ENCODE data around the gene EPHA5.

EPHA5 gene

GRCh38 chr4:65467068-65467680, 203.1 kb downstream of the EPHA5 start:
- no peak overlapping the region for H2BK5ac ChIP-seq (ENCODE audit: low read depth, low read length, poor library complexity, severe bottlenecking)
- H3K4me1 ChIP-seq (ENCODE audit: control insufficient read depth, insufficient read depth, low read depth, low read length): no peaks in the 10 kb centered on the region
- no peak overlapping the region for H3K4me2 ChIP-seq (ENCODE audit: low read length, poor library complexity, severe bottlenecking)
- no peak overlapping the region for H3K4ac ChIP-seq (ENCODE audit: low read depth in 1 of 2, low read length in 2 of 2)
- no peak overlapping the region for H2AK5ac ChIP-seq (ENCODE audit: low read length, severe bottlenecking)
- no peaks in the 10 kb centered on the region for H3K36me3 ChIP-seq (ENCODE audit: control insufficient read depth in 1 of 2, insufficient read depth in 2 of 2, low read depth in 1 of 2, low read length in 2 of 2)
- no peak overlapping the region for H3K4me3 ChIP-seq (ENCODE audit: insufficient read depth in 1 of 2, low read depth in 1 of 2, low read length in 2 of 2)
- H3K18ac ChIP-seq (ENCODE audit: low read depth in 1 of 2, low read length in 2 of 2): no peak overlapping the region
- H2BK120ac ChIP-seq (ENCODE audit: low read depth, low read length): no peak overlapping the region
- no peak overlapping the region for H3K14ac ChIP-seq (ENCODE audit: low read length in 2 of 2)
- no peak overlapping the region for H2BK12ac ChIP-seq (ENCODE audit: low read length in 2 of 2)
- H2AFZ ChIP-seq (ENCODE audit: low read depth, low read length): no peak overlapping the region
- no peak overlapping the region for H3K23ac ChIP-seq (ENCODE audit: low read length in 2 of 2)
- H3K79me1 ChIP-seq (replicated peaks; ENCODE audit: low read length, poor library complexity, severe bottlenecking): no peaks in the 10 kb centered on the region
- H4K8ac ChIP-seq (ENCODE audit: low read length): no peak overlapping the region
- H3K9me3 ChIP-seq (ENCODE audit: control insufficient read depth, low read length): no peaks in the 10 kb centered on the region
- H4K91ac ChIP-seq (ENCODE audit: low read length): no peak overlapping the region
- H3K27ac ChIP-seq (ENCODE audit: low read length, poor library complexity, severe bottlenecking): no peak overlapping the region
- H3K27me3 ChIP-seq (ENCODE audit: control insufficient read depth in 1 of 2, insufficient read depth in 1 of 2, low read length in 2 of 2): no peaks in the 10 kb centered on the region
- WGBS: 53% methylated on average over 1 of the region's 1 CpG
- no peak for DNase-seq
- no peak overlapping the region for H3K9ac ChIP-seq (ENCODE audit: low read length)
- H2BK15ac ChIP-seq (ENCODE audit: low read depth, poor library complexity, severe bottlenecking): no peak overlapping the region

- H3K4ac ChIP-seq (ENCODE audit: low read depth in 1 of 2, low read length in 2 of 2): no peak overlapping the region
- no peak overlapping the region for H3K4me2 ChIP-seq (ENCODE audit: low read length, poor library complexity, severe bottlenecking)
- no peak overlapping the region for H2AK5ac ChIP-seq (ENCODE audit: low read length, severe bottlenecking)
- no peak overlapping the region for H2AFZ ChIP-seq (ENCODE audit: low read depth, low read length)
- WGBS: no CpG with 5 or more reads among the region's 4 CpGs
- H3K79me1 ChIP-seq (replicated peaks; ENCODE audit: low read length, poor library complexity, severe bottlenecking): no peaks in the 10 kb centered on the region
- no peak overlapping the region for H3K18ac ChIP-seq (ENCODE audit: low read depth in 1 of 2, low read length in 2 of 2)
- no peak overlapping the region for H4K8ac ChIP-seq (ENCODE audit: low read length)
- no peaks in the 10 kb centered on the region for H3K4me1 ChIP-seq (ENCODE audit: control insufficient read depth, insufficient read depth, low read depth, low read length)
- DNase-seq: no peak
- H2BK15ac ChIP-seq (ENCODE audit: low read depth, poor library complexity, severe bottlenecking): no peak overlapping the region
- H3K14ac ChIP-seq (ENCODE audit: low read length in 2 of 2): no peak overlapping the region
- H2BK120ac ChIP-seq (ENCODE audit: low read depth, low read length): no peak overlapping the region
- no peak overlapping the region for H3K4me3 ChIP-seq (ENCODE audit: insufficient read depth in 1 of 2, low read depth in 1 of 2, low read length in 2 of 2)
- no peak overlapping the region for H3K23ac ChIP-seq (ENCODE audit: low read length in 2 of 2)
- H2BK12ac ChIP-seq (ENCODE audit: low read length in 2 of 2): no peak overlapping the region
- no peak overlapping the region for H3K27ac ChIP-seq (ENCODE audit: low read length, poor library complexity, severe bottlenecking)
- no peak overlapping the region for H4K91ac ChIP-seq (ENCODE audit: low read length)
- no peaks in the 10 kb centered on the region for H3K27me3 ChIP-seq (ENCODE audit: control insufficient read depth in 1 of 2, insufficient read depth in 1 of 2, low read length in 2 of 2)
- H3K9me3 ChIP-seq (ENCODE audit: control insufficient read depth, low read length): no peaks in the 10 kb centered on the region
- H2BK5ac ChIP-seq (ENCODE audit: low read depth, low read length, poor library complexity, severe bottlenecking): no peak overlapping the region
- no peak overlapping the region for H3K9ac ChIP-seq (ENCODE audit: low read length)
- no peaks in the 10 kb centered on the region for H3K36me3 ChIP-seq (ENCODE audit: control insufficient read depth in 1 of 2, insufficient read depth in 2 of 2, low read depth in 1 of 2, low read length in 2 of 2)
Measured at GRCh38 chr4:65461781-65462180, 208.5 kb downstream of the EPHA5 start.

DNA sequence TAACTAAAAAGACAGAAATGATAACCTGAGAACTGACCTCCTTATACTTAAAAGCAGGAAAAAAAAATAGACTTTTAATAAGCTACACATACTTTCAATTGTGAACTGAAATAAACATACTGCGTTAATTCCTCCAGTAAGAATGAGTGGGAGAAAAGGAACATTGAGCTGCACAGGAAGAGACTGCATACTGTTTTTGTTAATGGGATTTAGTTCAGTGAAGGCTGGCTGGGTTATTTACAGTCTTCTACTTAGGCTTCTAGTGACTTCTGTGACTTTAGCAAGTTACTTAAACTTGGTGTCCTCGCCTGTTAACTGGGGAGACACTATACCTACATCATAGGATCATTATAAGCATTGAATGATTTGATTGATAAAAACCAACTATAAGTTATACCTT, 213.3 kb downstream of the EPHA5 start:
- Histone ChIP-seq H4K8ac (ENCODE audit: low read length) (no peak overlapping the region), H3K36me3 (ENCODE audit: control insufficient read depth in 1 of 2, insufficient read depth in 2 of 2, low read depth in 1 of 2, low read length in 2 of 2) (no peaks in the 10 kb centered on the region), H4K91ac (ENCODE audit: low read length) (no peak overlapping the region), H3K4me3 (ENCODE audit: insufficient read depth in 1 of 2, low read depth in 1 of 2, low read length in 2 of 2) (no peak overlapping the region), H2AK5ac (ENCODE audit: low read length, severe bottlenecking) (no peak overlapping the region), H3K4me1 (ENCODE audit: control insufficient read depth, insufficient read depth, low read depth, low read length) (no peaks in the 10 kb centered on the region), H3K4ac (ENCODE audit: low read depth in 1 of 2, low read length in 2 of 2) (no peak overlapping the region), H3K79me1 (replicated peaks; ENCODE audit: low read length, poor library complexity, severe bottlenecking) (no peaks in the 10 kb centered on the region), H3K18ac (ENCODE audit: low read depth in 1 of 2, low read length in 2 of 2) (no peak overlapping the region), H3K27me3 (ENCODE audit: control insufficient read depth in 1 of 2, insufficient read depth in 1 of 2, low read length in 2 of 2) (no peaks in the 10 kb centered on the region), H2BK12ac (ENCODE audit: low read length in 2 of 2) (no peak overlapping the region), H2BK5ac (ENCODE audit: low read depth, low read length, poor library complexity, severe bottlenecking) (no peak overlapping the region), H3K9ac (ENCODE audit: low read length) (no peak overlapping the region), H2BK120ac (ENCODE audit: low read depth, low read length) (no peak overlapping the region), H3K23ac (ENCODE audit: low read length in 2 of 2) (no peak overlapping the region), H2BK15ac (ENCODE audit: low read depth, poor library complexity, severe bottlenecking) (no peak overlapping the region), H3K27ac (ENCODE audit: low read length, poor library complexity, severe bottlenecking) (no peak overlapping the region), H3K14ac (ENCODE audit: low read length in 2 of 2) (no peak overlapping the region), H3K9me3 (ENCODE audit: control insufficient read depth, low read length) (no peaks in the 10 kb centered on the region), H2AFZ (ENCODE audit: low read depth, low read length) (no peak overlapping the region), H3K4me2 (ENCODE audit: low read length, poor library complexity, severe bottlenecking) (no peak overlapping the region)
- WGBS: 75% methylated on average over 1 of the region's 2 CpGs
- no peak for DNase-seq

GRCh38 chr4:65456579-65456978, 213.7 kb downstream of the EPHA5 start:
- no peak overlapping the region for H3K4ac ChIP-seq (ENCODE audit: low read depth in 1 of 2, low read length in 2 of 2)

More at GRCh38 chr4:65456579-65456978, 213.7 kb downstream of the EPHA5 start:
- Histone ChIP-seq H3K27ac (ENCODE audit: low read length, poor library complexity, severe bottlenecking) (no peak overlapping the region), H2BK12ac (ENCODE audit: low read length in 2 of 2) (no peak overlapping the region), H4K91ac (ENCODE audit: low read length) (no peak overlapping the region), H3K27me3 (ENCODE audit: control insufficient read depth in 1 of 2, insufficient read depth in 1 of 2, low read length in 2 of 2) (no peaks in the 10 kb centered on the region), H2BK5ac (ENCODE audit: low read depth, low read length, poor library complexity, severe bottlenecking) (no peak overlapping the region), H4K8ac (ENCODE audit: low read length) (no peak overlapping the region), H2AK5ac (ENCODE audit: low read length, severe bottlenecking) (no peak overlapping the region), H2BK15ac (ENCODE audit: low read depth, poor library complexity, severe bottlenecking) (no peak overlapping the region), H3K9ac (ENCODE audit: low read length) (no peak overlapping the region), H3K4me3 (ENCODE audit: insufficient read depth in 1 of 2, low read depth in 1 of 2, low read length in 2 of 2) (no peak overlapping the region), H3K23ac (ENCODE audit: low read length in 2 of 2) (no peak overlapping the region), H3K36me3 (ENCODE audit: control insufficient read depth in 1 of 2, insufficient read depth in 2 of 2, low read depth in 1 of 2, low read length in 2 of 2) (no peaks in the 10 kb centered on the region), H3K4me2 (ENCODE audit: low read length, poor library complexity, severe bottlenecking) (no peak overlapping the region), H2AFZ (ENCODE audit: low read depth, low read length) (no peak overlapping the region), H3K18ac (ENCODE audit: low read depth in 1 of 2, low read length in 2 of 2) (no peak overlapping the region), H3K79me1 (replicated peaks; ENCODE audit: low read length, poor library complexity, severe bottlenecking) (no peaks in the 10 kb centered on the region), H2BK120ac (ENCODE audit: low read depth, low read length) (no peak overlapping the region), H3K14ac (ENCODE audit: low read length in 2 of 2) (no peak overlapping the region), H3K9me3 (ENCODE audit: control insufficient read depth, low read length) (no peaks in the 10 kb centered on the region), H3K4me1 (ENCODE audit: control insufficient read depth, insufficient read depth, low read depth, low read length) (no peaks in the 10 kb centered on the region)
- no peak for DNase-seq

Measured in mesenchymal stem cell (in vitro differentiated cells and primary cell).